Smooth muscle cell (in vitro differentiated cells): ENCODE results near the gene ANO4. TPM values are rescaled to one million over a fixed set of nuclear protein-coding genes. Genes with fewer than 3 reads are reported as not detected.

Experiments
- DNase-seq: peaks from one replicate; lab custom pipeline; 2025; ENCODE audit not compliant: unreplicated experiment; lab: John Stamatoyannopoulos, UW
- H2AFZ ChIP-seq: fragments of 200-600 bp; sonication (generic); 2 replicates; pipeline ENCODE4 v1.6.0; 2016; ENCODE audit warnings: antibody characterized with exemption, low read depth, mild to moderate bottlenecking
- H3F3A ChIP-seq: fragments of 200-600 bp; sonication (generic); 2 replicates; pipeline ENCODE4 v1.6.0; 2017; ENCODE audit warnings: antibody characterized with exemption, low read depth
- H3K27ac ChIP-seq: fragments of 200-600 bp; sonication (generic); 2 replicates; pipeline ENCODE4 v1.5.1; 2016; ENCODE audit warnings: low read depth, mild to moderate bottlenecking
- H3K27me3 ChIP-seq: fragments of 200-600 bp; sonication (generic); 2 replicates; pipeline ENCODE4 v1.6.1; 2016; ENCODE audit warnings: low read depth, mild to moderate bottlenecking
- H3K36me3 ChIP-seq: fragments of 200-600 bp; sonication (generic); 2 replicates; pipeline ENCODE4 v1.5.1; 2016; ENCODE audit warnings: low read depth
- H3K4me1 ChIP-seq: fragments of 200-600 bp; sonication (generic); 2 replicates; pipeline ENCODE4 v1.5.1; 2016; ENCODE audit warnings: low read depth
- H3K4me2 ChIP-seq: fragments of 200-600 bp; sonication (generic); 2 replicates; pipeline ENCODE4 v1.6.0; 2016; ENCODE audit warnings: mild to moderate bottlenecking
- H3K4me3 ChIP-seq: fragments of 200-600 bp; sonication (generic); 2 replicates; pipeline ENCODE4 v1.5.1; 2016; ENCODE audit warnings: mild to moderate bottlenecking
- H3K79me2 ChIP-seq: fragments of 200-600 bp; sonication (generic); 2 replicates; pipeline ENCODE4 v1.6.0; 2016; ENCODE audit warnings: low read depth, mild to moderate bottlenecking
- H3K9ac ChIP-seq: fragments of 200-600 bp; sonication (generic); 2 replicates; pipeline ENCODE4 v1.6.0; 2016; ENCODE audit warnings: low read depth
- H3K9me3 ChIP-seq: fragments of 200-600 bp; sonication (generic); replicated peaks from 2 replicates; pipeline ENCODE4 v1.5.1; 2016; ENCODE audit warnings: low read depth
- H4K20me1 ChIP-seq: fragments of 200-600 bp; sonication (generic); 2 replicates; pipeline ENCODE4 v1.6.0; 2016; ENCODE audit warnings: low read depth
- CTCF ChIP-seq: fragments of 200-600 bp; sonication (generic); IDR thresholded peaks from 2 replicates; pipeline ENCODE4 v1.5.1; 2017; ENCODE audit warnings: borderline replicate concordance, mild to moderate bottlenecking, antibody characterized with exemption; ENCODE audit not compliant: insufficient read depth, poor library complexity, severe bottlenecking
- WGBS: methylation state at CpG from one replicate; pipeline ENCODE4 v1.1.7; 2016; ENCODE audit warnings: low lambda C conversion rate; 5-methylcytosine and 5-hydroxymethylcytosine counted together
- polyA plus RNA-seq: library from polyadenylated mRNA; unstranded; fragments of >200 nt; fragmentation: Nextera tagmentation; extraction: Ambion mirVana; gene quantifications from 2 replicates; pipeline ENCODE4 v1.2.1, GENCODE V29; 2016
- total RNA-seq: library from RNA; depleted of rRNA; stranded (reverse); fragments of >200 nt; gene quantifications from 2 replicates; pipeline ENCODE4 v1.2.3, GENCODE V29; 2014

ANO4 gene
- total and polyA plus RNA-seq, 2 experiments from 2014 or later = 27.3 to 51.7 TPM

DNA sequence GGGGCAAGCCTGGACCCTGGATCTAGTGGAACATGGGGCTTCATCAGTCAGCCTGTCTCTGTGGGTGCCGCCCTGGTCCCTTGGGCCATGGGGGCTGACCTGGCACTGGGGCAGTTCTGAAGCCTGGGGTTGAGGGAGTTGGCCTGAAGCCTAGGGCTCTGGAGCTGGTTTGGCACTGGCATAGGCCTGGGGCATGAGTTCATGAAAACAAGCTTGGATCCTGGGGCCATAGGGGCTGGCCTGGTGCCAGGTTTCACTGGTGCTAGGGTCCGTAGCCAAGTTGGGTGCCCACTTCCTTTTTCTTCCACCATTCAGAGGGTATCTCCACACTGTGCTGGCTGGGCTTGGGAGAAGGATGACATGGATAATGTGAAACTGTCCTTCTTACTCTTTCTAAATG is 26.6 kb upstream of the ANO4 start:
- no peaks in the 10 kb centered on the region for H4K20me1 ChIP-seq
- WGBS = 100% methylated on average over 2 of the region's 2 CpGs
- TF ChIP-seq CTCF = no peak

DNA sequence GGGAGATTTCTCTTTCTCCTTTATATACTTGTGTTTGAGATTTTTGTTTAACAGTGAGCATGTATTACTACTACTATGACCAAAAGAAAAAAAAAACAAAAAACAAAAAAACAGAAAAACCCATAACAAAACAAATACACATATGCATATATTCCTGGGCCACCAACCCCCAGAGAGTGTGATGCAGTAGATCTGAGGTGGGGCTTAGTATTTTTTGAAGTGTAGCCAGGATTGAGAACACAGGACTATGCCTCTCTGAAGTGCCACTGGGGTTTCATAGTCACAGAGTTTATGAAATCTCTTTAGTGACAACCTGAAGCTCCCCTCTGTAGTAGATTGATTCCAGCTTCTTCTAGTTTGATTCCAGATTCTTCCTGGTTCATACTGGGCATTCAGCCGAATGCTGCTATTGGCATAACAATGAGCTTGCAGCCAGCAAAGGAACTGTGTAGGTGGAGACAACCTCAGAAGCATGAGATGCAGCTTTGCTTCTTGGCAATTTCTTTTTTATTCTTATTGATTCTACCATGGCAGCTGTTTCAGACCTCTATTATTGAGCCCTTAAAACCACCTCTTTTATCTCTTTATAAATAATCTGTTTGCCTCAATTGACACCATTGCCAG is 15.5 kb upstream of the ANO4 start:
- WGBS = 88% methylated on average over 1 of the region's 1 CpG
- DNase-seq = no peak
- H2AFZ ChIP-seq = no peak overlapping the region
- H3F3A ChIP-seq = no peaks in the 10 kb centered on the region
- no peak overlapping the region for H3K4me3 ChIP-seq
- no peak overlapping the region for H3K9ac ChIP-seq
- no peaks in the 10 kb centered on the region for H3K9me3 ChIP-seq
- H3K4me2 ChIP-seq = no peak overlapping the region
- no peak overlapping the region for H3K27ac ChIP-seq
- H3K79me2 ChIP-seq = no peaks in the 10 kb centered on the region
- H4K20me1 ChIP-seq = no peaks in the 10 kb centered on the region
- H3K4me1 ChIP-seq = no peaks in the 10 kb centered on the region
- no peaks in the 10 kb centered on the region for H3K27me3 ChIP-seq
- no peak for TF ChIP-seq CTCF
- no peaks in the 10 kb centered on the region for H3K36me3 ChIP-seq

More for the DNA sequence above, 26.6 kb upstream of the ANO4 start:
- Histone ChIP-seq H3K9me3 (no peaks in the 10 kb centered on the region), H3K4me2 (no peak overlapping the region), H3K79me2 (peaks cover 3% of the 10 kb centered on the region), H3K4me3 (no peak overlapping the region), H2AFZ (no peak overlapping the region), H3K9ac (no peak overlapping the region), H3K4me1 (no peaks in the 10 kb centered on the region), H3K36me3 (no peaks in the 10 kb centered on the region), H3K27me3 (no peaks in the 10 kb centered on the region), H3F3A (no peaks in the 10 kb centered on the region), H3K27ac (no peak overlapping the region)
- no peak for DNase-seq

DNA sequence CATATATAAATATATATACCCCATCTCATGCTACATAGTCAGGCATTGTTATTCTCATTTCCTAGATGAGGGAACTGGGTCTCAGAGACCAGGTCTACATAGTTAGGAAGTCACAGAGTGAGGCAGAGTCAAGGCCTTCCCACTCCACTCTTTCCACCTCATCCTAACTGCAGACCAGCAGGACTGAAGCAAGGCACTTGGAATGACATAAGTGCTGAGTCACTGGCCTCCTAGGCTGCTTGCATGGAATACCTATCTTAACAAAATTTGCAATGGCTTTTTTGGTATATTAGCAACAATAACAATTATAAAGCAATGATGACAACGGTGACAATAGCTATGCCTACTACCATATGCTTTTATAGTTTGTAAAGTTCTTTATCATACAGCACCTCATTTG is 5.4 kb upstream of the ANO4 start:
- no peak for DNase-seq
- Histone ChIP-seq H3K9ac (no peak overlapping the region), H3F3A (peaks cover 33% of the 10 kb centered on the region), H2AFZ (no peak overlapping the region), H3K27me3 (no peaks in the 10 kb centered on the region), H4K20me1 (no peaks in the 10 kb centered on the region), H3K36me3 (no peaks in the 10 kb centered on the region), H3K4me1 (peaks cover 7% of the 10 kb centered on the region), H3K4me3 (no peak overlapping the region), H3K4me2 (peak overlapping the region; percentile 38), H3K9me3 (no peaks in the 10 kb centered on the region), H3K79me2 (no peaks in the 10 kb centered on the region), H3K27ac (peak overlapping the region; percentile 58)
- 53% methylated on average over 1 of the region's 1 CpG for WGBS
- no peak for TF ChIP-seq CTCF

DNA sequence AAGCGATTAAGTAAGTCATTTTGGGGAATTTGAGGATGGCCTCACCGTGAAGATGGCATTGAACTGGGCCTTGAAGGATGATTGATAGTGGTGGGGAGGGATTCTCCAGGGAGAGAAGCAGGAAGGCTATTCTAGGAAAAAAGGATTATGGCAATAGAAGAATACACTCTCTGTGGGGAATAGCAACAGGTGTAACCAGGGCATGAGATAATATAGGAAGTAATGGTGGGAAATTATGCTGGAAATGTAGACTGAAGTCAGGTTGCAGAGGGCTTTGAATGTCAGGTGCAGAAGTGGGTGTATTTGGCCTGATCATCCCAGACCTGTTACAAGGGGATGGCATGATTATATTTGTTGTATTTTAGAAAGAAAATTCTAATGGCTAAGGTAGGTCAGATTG is 4.6 kb upstream of the ANO4 start:
- no peak for TF ChIP-seq CTCF
- Histone ChIP-seq H3K79me2 (no peaks in the 10 kb centered on the region), H3K4me1 (peaks cover 8% of the 10 kb centered on the region), H4K20me1 (no peaks in the 10 kb centered on the region), H3F3A (peaks cover 34% of the 10 kb centered on the region), H3K36me3 (no peaks in the 10 kb centered on the region), H3K9me3 (no peaks in the 10 kb centered on the region), H3K27ac (peak overlapping the region; percentile 58), H3K4me2 (no peak overlapping the region), H3K4me3 (no peak overlapping the region), H2AFZ (no peak overlapping the region), H3K9ac (no peak overlapping the region), H3K27me3 (no peaks in the 10 kb centered on the region)
- no peak for DNase-seq
- 84% methylated on average over 2 of the region's 2 CpGs for WGBS
